COLO668 (cell line): ENCODE data around the gene TMEFF2.
"Not testable (repeated sequence)": the region's sequence is repeated elsewhere in the genome, so short reads cannot be mapped to it uniquely, and the experiment has no call there.

Source experiments
- DNase-seq: peaks from one replicate; lab custom pipeline; 2025; ENCODE audit not compliant: unreplicated experiment; lab: John Stamatoyannopoulos, UW

Gene TMEFF2

DNA sequence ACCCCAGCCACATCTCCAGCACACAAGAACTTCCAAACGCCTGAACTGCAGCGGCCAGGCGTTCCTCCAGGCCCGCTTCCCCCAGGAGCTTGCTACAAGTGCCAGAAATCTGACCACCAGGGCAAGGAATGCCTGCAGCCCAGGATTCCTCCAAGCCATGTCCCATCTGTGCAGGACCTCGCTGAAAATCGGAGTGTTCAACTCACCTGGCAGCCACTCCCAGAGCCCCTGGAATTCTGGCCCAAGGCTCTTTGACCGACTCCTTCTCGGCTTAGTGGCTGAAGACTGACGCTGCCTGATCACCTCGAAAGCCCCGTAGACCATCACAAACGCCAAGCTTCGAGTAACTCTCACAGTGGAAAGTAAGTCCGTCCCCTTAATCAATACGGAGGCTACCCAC is 62.1 kb downstream of the TMEFF2 start:
- DNase-seq, result not testable (repeated sequence)

DNA sequence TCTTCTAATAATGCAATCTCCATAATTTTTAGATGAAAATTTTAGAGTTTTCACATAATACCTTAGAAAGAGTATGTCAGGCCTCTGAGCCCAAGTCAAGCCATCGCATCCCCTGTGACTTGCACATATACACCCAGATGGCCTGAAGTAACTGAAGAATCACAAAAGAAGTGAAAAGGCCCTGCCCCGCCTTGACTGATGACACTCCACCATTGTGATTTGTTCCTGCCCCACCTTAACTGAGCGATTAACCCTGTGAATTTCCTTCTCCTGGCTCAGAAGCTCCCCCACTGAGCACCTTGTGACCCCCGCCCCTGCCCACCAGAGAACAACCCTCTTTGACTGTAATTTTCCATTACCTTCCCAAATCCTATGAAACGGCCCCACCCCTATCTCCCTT is 64.4 kb downstream of the TMEFF2 start:
- not testable (repeated sequence) for DNase-seq

DNA sequence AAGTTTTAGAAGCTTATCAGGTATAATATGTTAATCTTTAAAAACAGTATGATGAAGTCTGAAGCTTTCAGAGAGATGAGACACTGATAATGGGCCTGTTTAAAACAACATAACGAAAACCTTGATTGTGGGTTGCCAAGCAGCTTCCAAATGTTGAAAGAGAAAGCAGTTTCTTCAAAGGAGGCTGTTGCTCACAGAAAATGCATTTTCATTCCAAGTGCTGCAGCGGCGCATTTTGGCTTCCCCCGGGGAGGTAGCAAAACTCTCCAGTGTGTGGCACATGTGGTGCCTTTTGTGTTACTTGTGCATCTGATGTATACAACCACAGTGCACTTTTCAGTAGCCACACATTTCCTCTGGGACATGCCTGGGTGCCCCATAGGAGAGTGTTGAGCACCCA is 66.1 kb downstream of the TMEFF2 start:
- no peak for DNase-seq

DNA sequence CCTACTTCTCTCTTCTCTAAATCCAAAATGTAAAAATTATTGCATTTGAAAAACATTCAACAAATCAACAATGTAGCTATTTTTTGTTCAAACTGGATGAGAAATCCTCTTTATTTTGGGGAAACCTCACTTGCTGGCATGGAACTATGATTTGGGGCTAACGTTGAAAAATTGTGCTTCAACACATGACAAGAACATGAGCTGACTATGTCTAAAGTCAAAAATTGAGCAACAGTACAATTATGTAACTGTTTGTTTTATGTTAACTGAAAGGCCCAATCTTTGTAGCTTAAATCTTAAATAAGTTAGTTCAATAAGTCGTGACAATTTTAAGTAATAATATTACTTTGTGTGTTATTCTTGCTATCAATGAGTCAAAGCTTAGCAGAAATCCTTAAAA is 67.3 kb downstream of the TMEFF2 start:
- DNase-seq, result no peak

DNA sequence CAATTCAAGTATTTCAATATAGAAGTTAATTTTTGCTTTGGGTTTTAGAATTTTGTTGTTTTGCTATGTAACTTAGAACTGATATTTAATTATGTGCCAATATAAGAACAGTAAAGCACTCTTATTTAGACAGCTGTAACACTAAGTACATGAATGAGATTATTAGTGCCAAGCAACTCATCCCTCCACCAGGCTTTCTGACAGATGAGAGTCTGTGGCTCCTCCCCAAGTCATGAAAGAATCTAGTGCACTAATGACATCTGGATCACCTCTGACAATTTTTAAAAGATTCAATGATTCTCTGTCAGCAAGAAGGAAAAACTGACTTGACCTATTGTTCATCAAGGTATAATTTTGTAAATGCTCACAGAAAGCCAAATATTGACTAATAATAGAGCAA is 67.8 kb downstream of the TMEFF2 start:
- DNase-seq, result no peak

DNA sequence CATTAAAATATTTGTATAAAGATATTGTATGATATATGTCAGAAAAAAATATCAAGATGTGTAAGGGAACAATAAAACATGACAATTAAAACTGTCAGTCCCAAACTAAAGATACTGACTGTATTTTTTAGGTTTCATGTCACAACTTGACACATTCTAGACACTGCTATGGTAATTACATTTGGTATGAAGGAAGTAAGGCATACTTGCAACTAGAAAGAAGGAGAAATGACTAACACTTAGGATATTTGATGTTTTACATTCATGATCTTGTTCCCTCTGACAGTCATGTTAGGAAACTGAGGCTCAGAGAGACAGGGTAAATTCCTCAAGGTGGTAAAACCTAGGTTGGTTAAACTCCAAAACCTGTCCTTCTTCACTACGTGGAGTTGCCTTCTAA is 68.3 kb downstream of the TMEFF2 start:
- no peak for DNase-seq

DNA sequence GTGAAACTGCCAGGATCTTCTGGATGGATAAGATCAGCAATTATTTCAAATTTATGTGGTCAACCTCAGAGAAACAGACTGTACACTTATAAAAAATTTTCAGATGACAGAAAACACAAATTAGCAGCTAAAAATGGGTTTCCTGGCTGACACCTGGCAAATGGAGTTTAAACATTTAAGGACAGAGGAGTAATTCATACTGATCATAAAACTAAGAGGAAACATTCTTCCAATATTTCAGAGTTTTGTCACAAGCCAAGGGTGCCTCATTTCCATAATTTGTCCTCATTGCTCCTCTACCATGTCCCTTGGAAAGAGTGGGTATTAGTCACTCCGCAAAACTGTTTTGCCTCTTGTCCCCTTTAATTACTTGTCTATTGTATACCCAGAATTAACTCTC is 70.2 kb downstream of the TMEFF2 start:
- no peak for DNase-seq

DNA sequence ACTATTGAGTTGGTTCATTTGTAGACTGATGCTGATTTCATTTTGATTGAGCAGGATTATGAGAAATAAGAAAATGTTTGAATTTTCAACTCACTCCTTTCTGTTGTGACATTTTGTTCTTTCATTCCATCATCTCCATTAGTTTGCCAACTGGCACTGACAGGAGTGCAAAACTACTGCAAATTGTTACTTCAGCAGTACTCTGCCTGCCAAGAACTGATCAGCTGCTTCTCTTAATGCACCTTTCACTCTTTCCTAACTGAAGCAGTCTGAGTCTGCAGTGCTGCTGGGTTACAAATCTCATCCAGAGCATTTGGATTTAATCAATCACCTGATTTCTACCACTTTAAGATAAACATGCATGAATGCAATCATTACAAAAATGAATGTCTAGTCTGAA is 70.9 kb downstream of the TMEFF2 start:
- no peak for DNase-seq

DNA sequence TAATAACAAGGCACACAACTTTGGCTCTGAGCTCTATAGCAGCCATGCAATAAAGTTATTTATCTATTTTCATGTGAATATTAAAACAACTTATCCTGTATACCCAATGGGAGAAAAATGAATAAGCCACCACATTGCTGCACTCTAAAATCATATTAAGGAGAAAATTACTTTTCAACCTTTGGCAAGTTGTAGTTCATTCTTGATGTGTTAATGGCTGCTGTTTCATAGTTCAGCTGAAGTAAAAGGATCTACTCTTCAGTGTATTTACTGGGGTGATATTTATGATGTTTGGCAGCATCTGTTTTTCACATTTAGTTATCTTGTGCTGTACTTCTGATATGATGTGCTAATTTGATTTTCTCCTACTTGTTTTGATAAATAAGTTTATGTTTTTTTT is 71.8 kb downstream of the TMEFF2 start:
- DNase-seq, result no peak

DNA sequence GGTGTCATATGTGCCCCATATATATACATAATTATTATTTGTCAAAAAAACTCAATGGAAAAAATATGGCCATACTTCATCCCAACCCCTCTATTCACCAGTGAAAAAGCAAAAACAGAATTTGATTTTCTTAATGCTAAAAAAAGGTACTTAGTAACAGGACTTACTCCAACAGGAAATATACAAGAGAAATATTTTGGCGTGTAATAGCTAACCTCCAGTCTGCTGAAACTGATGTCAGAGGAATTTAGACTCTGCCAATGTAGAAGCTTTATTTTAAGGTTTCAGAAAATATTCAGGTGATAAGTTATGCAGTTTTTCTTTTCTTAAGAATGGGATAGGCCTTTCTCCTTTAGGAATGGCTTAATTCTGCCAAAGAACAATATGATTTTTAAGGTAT is 72.6 kb downstream of the TMEFF2 start:
- no peak for DNase-seq

DNA sequence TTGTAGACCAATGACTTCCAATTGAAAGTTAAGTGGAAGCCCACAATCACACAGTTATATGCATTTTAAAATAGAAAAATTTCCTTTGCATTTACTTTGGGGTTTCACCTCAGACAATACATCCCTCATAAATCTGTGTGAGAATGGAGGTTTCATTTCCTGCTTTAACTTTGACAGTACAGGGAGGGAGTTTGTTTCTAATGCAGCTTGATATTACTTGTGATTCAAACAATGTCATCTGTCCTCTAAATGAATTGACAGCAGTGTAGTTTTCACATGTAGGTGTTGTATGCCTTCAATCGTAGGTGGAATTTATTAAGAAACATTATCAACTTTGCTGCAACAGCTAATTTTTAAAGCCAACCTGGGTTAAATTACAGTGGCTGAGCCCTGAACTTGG is 75.2 kb downstream of the TMEFF2 start:
- DNase-seq, result no peak

DNA sequence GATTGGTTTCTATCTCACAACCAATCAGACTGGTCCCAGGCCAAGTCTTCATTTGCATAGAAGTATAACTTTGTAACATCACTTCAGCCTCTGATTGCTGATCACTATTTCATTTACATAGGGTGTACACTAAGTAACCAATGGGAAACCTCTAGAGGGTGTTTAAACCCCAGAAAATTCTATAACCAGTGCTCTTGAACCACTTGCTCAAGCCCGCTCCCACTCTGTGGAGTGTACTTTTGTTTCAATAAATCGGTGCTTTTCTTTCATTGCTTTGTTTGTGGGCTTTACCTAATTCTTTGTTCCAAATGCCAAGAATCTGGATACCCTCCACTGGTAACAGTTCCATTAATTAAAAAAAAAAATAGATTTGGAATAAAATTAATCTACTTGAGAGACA is 77.0 kb downstream of the TMEFF2 start:
- no peak for DNase-seq

DNA sequence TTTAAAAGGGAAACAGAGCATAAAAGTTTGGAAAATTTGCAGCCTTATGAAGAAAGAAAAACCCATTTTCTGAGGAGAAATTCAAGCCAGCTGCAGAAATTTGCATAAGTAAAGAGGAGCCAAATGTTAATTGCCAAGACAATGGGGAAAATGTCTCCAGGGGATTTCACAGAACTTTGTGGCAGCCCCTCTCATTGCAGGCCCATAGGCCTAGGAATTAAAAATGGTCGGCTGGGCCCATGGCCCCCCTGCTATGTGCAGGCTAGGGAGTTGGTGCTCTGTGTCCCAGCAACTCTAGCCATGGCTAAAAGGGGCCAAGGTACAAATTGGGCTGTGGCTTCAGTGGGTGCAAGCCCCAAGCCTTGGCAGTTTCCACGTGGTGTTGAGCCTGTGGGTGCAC is 83.2 kb downstream of the TMEFF2 start:
- DNase-seq, result not testable (repeated sequence)

DNA sequence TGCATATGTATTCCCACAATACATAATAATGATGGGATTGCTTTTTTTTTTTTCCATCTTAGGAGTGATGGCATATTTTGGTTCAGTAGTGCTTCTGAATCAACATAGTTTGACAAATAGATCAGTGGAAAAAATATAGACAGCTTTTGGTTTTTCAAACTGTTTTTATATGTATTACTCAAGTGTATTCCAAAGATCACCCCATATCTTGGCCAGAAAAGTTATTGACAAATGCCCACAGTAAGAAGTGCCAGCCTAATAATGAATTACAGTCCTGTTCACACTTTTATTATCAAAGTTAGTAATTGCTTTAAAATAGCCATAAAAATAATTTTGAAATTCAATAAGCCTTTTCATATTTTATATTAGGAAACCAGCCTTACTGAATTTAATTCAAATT is 95.0 kb downstream of the TMEFF2 start:
- DNase-seq, result no peak

DNA sequence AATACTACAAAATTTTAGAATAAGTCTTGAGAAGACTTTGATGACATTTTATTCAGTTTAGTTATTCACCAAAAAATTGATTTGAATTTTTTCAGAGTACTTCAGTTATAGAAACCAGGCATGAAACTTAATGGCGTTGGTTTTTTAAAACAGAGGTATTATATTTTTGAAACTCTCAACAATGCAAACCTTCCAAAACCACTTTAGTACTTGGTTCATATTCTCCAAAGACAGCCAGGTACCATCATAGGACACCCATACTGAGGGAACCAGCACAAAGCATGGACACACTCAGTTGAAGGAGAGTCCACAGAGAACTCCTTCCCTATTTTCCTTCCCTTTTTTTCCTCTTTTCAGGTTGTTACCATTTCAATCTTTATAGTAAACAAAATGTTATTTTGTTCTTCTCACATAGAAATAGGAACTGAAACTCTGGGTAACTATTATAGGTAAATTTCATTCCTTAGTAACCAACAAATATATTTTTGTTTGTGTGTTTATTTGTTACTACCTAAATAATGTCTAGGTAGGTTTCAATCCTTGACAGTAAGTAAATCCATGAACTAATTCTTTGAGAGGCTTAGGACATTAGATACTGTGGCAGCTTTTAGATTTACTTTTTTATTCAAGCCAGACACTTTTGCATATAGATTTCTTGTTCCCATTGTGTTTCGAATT is 95.8 kb downstream of the TMEFF2 start:
- no peak for DNase-seq

DNA sequence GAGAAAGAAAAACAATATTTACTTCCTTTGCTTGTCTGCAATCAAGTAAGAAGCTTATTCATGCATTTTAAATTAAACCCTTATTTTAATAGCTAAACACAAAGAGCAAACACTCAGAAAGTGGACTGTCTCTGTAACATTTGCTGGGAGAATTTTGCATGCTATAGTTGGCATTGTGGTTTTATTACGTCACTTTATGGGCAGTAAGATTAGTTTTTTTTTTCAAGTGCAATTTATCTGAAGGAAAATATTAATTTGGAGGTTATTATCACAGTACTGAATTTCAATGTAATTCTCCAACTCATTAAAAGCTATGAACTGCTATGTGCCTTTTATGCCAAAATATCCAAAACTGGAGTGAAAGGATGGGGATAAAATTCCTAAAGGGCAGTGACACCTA is 103.3 kb downstream of the TMEFF2 start:
- no peak for DNase-seq

DNA sequence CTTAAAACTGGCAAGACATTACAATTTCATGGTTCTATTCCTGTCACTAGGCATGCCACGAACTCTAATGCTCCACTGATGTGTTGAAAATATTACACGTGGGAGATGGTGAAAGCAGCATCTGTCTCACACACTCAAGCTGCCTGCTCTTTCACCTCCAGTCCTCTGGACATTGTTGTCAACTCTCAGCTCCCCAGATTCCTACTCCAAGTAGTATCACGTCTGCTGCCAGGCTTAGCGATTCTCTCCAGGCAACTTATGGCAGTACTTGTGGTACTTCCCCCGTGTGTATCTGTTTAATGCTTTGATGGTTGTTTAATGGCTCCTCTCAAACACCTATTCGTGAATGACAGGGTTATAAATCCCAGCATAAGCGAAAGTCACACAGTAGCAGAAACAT is 103.8 kb downstream of the TMEFF2 start:
- peak; percentile 9 for DNase-seq

DNA sequence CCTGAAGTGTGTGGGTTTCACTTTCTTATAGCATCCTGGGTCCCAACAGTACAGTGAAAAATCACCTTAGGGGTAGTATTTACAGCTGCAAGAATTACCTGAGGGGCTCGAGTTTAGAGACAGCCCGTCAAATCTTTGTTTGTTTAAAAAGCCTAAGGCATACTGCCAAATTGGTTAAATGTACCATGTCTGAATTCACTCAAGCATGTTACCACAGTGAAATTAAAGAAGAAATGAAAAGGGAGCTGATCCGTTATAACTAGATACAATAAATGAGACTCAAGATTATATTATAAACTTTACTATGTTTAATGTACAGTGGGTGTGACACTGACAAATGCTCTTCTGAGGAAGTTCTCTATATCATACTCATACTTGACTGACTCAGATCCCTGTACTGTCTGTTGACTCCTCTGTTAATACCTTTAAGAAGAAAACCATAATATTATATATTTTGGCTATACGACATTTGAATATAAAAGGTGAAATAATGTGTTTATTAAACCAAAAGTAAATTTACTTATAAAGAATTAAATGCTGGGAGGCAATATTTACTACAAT is 107.3 kb downstream of the TMEFF2 start:
- DNase-seq, result no peak

DNA sequence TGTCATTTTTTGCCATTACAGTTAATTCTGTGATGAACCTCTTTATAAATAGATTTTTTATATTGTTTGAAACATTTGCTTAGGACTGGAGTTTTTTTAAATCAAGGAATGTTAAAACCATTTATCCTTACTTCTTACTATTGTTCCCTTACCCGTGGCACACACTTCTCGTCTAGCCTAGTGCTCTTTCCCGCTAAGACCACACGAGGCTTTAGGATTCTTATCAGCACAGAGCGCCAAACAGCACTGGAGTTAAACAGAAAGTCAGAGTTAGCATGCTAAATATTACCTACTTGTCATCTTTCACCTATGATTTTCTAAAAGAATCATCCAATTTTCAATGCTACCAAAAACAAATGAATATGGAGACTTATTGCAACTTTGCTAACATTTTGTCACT is 112.6 kb downstream of the TMEFF2 start:
- DNase-seq, result no peak

DNA sequence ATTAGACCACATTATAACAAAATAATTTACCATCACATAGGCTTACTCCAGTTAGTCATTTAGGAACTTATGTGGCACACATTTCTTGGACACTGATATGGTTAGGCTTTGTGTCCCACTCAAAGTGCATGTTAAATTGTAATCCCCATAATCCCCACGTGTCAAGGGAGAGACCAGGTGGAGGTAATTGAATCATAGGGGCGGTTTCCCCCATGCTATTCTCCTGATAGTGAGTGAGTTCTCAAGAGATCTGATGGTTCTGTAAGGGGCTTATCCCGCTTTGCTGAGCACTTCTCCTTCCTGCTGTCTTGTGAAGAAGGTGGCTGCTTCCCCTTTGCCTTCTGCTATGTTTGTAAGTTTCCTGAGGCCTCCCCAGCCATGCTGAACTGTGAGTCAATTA is 114.6 kb downstream of the TMEFF2 start:
- not testable (repeated sequence) for DNase-seq

DNA sequence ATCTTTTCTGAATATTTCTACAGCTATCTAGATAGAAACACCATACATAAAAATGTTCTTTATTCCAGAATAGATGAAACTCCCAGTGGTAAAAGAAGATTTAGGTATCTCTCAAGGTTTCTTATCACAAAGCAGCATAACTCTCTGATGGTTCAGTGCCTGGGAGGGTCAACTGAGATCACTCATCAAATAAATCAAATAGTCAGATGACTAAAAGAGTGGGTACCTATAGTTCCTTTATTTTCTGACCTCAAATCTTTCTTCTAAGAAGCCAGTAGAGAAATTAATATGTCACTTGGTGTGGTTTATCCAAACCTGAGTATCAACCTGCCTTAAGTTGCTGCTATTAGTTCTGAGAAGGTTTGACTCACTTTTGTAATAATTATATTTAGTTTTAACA is 120.9 kb downstream of the TMEFF2 start:
- DNase-seq, result no peak

DNA sequence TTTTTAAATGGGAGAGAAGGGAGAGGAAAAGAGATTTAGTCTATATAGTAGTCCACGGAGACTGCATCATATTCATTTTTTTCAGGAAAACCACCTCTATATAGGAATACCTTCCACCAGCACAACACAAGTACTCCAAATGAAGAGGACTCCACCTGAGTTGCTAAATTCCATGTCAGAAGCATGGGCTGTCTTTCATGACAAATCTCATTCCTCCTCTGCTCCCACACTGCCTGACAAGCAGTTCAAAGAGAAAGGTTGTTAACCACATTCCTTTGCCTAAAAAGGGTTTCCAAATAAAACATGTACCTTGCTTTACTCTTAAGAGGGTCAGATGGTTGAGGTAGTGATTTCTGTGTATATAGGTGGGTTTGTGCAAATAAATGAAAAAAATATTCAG is 122.0 kb downstream of the TMEFF2 start:
- DNase-seq, result no peak

DNA sequence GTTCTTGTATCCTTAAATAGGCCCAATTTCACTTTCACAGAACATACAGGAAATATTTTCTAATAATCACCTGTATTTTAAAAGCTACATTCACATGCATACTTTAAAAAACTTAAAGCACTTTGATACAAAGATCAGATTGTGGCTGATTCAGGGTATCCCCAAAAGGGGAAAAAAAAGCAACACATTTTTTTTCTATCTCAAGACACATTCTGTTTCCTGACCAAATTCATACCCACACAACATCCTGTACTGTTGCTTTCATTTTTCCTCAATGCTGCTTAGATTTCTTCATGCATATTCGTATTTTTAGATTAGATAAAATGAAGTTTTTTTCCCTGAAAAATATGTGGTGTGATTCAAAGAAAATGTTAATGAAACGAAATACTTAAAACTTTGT is 122.5 kb downstream of the TMEFF2 start:
- no peak for DNase-seq
